IMR-90 (cell line): ENCODE measurements around the gene CYYR1.

Source experiments
- CEBPB ChIP-seq: IDR thresholded peaks from 2 replicates; pipeline ENCODE4 v1.6.1; 2012; ENCODE audit warnings: low read depth, low read length, improper control_type of control experiment
- CTCF ChIP-seq: conservative IDR thresholded peaks from 2 replicates; pipeline ENCODE4 v1.5.1; 2012; ENCODE audit warnings: mild to moderate bottlenecking, low read depth, low read length, improper control_type of control experiment
- MXI1 ChIP-seq: IDR thresholded peaks from 2 replicates; pipeline ENCODE4 v1.6.1; 2012; ENCODE audit warnings: low read depth, mild to moderate bottlenecking, low read length, moderate library complexity, borderline replicate concordance
- POLR2A ChIP-seq: IDR thresholded peaks from 2 replicates; pipeline ENCODE4 v1.6.1; 2012; ENCODE audit warnings: mild to moderate bottlenecking, low read depth, low read length
- RAD21 ChIP-seq: IDR thresholded peaks from 2 replicates; pipeline ENCODE4 v1.6.1; 2012; ENCODE audit warnings: low read length, improper control_type of control experiment
- RCOR1 ChIP-seq: IDR thresholded peaks from 2 replicates; pipeline ENCODE4 v1.6.1; 2012; ENCODE audit warnings: mild to moderate bottlenecking, low read length, improper control_type of control experiment; ENCODE audit not compliant: insufficient replicate concordance
- RFX5 ChIP-seq: IDR thresholded peaks from 2 replicates; pipeline ENCODE4 v1.8.0; 2012; ENCODE audit warnings: low read depth, mild to moderate bottlenecking, low read length, moderate library complexity
- SMC3 ChIP-seq: fragments of 150-350 bp; IDR thresholded peaks from 2 replicates; pipeline ENCODE4 v1.6.1; 2016; ENCODE audit warnings: low read depth, mild to moderate bottlenecking, antibody characterized with exemption, low read length, moderate library complexity
- USF2 ChIP-seq: fragments of 150-350 bp; IDR thresholded peaks from 2 replicates; pipeline ENCODE4 v1.6.1; 2017; ENCODE audit warnings: mild to moderate bottlenecking, antibody characterized with exemption, low read length, low read depth
- TF ChIP-seq, protein P1 (sequence below): fragments of 150-350 bp; IDR thresholded peaks from 2 replicates; pipeline ENCODE4 v1.6.1; 2016; ENCODE audit warnings: low read depth, mild to moderate bottlenecking, low read length, moderate library complexity, borderline replicate concordance

GRCh38 chr21:26423511-26423910 is 149.6 kb downstream of the CYYR1 start:
- TF ChIP-seq RAD21 (no peak), CTCF (no peak), RFX5 (no peak), POLR2A (no peak), RCOR1 (no peak), MXI1 (no peak), SMC3 (no peak), CEBPB (no peak), USF2 (no peak)
- TF ChIP-seq, protein P1, sequence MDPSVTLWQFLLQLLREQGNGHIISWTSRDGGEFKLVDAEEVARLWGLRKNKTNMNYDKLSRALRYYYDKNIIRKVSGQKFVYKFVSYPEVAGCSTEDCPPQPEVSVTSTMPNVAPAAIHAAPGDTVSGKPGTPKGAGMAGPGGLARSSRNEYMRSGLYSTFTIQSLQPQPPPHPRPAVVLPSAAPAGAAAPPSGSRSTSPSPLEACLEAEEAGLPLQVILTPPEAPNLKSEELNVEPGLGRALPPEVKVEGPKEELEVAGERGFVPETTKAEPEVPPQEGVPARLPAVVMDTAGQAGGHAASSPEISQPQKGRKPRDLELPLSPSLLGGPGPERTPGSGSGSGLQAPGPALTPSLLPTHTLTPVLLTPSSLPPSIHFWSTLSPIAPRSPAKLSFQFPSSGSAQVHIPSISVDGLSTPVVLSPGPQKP, result no peak
